ENCODE results near the gene NFATC2.

NFATC2 gene

DNA sequence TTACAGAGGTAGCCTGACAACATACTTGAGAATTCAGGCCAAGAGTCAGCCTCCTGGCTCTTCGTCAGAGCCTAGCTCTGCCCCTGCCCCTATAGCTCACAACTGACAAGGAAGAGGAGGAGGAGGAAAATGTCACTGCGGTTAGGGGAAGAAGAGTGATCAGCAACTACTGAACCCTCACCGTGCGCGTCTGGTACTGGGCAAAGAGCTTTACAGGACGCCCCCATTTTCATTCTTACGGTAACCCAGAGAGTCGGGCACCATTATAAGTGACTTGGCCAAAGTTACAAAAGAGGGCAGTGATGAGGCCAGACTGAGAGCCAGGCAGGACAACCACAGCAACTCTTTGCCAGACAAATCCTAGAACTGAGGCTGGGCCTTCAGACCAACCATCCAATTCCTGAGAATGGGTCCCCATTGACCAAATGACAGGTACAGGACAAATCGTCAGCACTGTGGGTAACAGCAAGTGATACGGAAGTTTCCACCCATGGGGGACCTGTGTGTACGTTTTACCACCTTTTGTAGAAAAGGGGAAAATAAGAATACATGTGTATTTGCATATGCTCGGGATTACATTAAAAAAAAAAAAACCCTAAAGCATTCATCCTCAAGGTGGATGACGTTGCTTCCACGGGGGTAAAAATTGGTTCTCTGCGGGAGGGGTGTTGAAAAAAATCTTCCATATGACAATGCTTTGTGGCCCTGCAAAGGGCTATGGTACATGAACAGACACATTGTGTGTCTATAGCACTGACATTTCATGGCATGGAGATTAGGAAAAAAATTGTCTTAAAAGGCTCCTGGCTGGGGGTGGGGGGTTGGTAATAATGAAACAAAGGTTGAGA is 118.0 kb downstream of the NFATC2 start:
- Histone ChIP-seq H3K27ac (ENCODE audit: low read depth, low read length) (no peak overlapping the region), H3K36me3 (ENCODE audit: control insufficient read depth in 5 of 5, insufficient read depth in 5 of 5, low read length in 5 of 5) (peaks cover 0 to 22% (median 7%) of the 10 kb centered on the region in 5 donors), H3K9ac (ENCODE audit: low read length in 5 of 5) (no peak overlapping the region)

DNA sequence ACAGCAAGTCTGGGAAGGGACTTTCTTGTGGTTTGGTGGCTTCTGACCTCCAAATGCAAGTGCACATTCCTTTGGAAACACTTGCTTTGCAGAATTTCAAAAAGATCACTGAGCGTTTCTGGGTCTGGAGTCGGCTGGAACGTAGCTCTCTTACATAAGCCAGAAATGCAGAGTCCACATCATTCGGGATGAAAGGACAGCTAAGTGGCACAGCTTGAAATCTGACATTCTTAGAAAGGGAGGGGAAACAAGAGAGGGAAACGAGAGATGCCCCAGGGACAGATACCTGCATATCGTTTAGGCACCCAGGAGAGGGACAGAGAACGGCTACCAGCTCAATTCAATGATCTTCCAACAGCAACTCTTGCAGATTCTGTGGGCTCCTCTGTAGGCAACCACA is 118.7 kb downstream of the NFATC2 start:
- H3K27ac ChIP-seq (ENCODE audit: low read depth, low read length) = no peak overlapping the region

More for the DNA sequence above, 118.0 kb downstream of the NFATC2 start:
- Histone ChIP-seq H3K4me3 (ENCODE audit: low read depth in 1 of 5, low read length in 5 of 5) (no peak overlapping the region), H3K9me3 (ENCODE audit: control insufficient read depth in 5 of 5, low read length in 5 of 5) (no peaks in the 10 kb centered on the region), H3K4me1 (ENCODE audit: control insufficient read depth in 5 of 5, insufficient read depth in 5 of 5, low read length in 5 of 5) (peaks cover 0 to 25% (median 20%) of the 10 kb centered on the region in 5 donors), H3K27me3 (ENCODE audit: control insufficient read depth in 5 of 5, insufficient read depth in 4 of 5, low read length in 5 of 5) (no peaks in the 10 kb centered on the region)

GRCh38 chr20:51423290-51423667 is 119.2 kb downstream of the NFATC2 start:
- H3K27me3 ChIP-seq (ENCODE audit: control insufficient read depth in 5 of 5, insufficient read depth in 4 of 5, low read length in 5 of 5) = no peaks in the 10 kb centered on the region
- H3K27ac ChIP-seq (ENCODE audit: low read depth, low read length) = no peak overlapping the region
- no peak overlapping the region for H3K4me3 ChIP-seq (ENCODE audit: low read depth in 1 of 5, low read length in 5 of 5)
- peaks cover 0 to 16% (median 5%) of the 10 kb centered on the region in 5 donors for H3K36me3 ChIP-seq (ENCODE audit: control insufficient read depth in 5 of 5, insufficient read depth in 5 of 5, low read length in 5 of 5)
- no peaks in the 10 kb centered on the region for H3K9me3 ChIP-seq (ENCODE audit: control insufficient read depth in 5 of 5, low read length in 5 of 5)
- H3K4me1 ChIP-seq (ENCODE audit: control insufficient read depth in 5 of 5, insufficient read depth in 5 of 5, low read length in 5 of 5) = peaks cover 0 to 16% (median 14%) of the 10 kb centered on the region in 5 donors
- no peak overlapping the region for H3K9ac ChIP-seq (ENCODE audit: low read length in 5 of 5)

More for the DNA sequence above, 118.7 kb downstream of the NFATC2 start:
- Histone ChIP-seq H3K4me1 (ENCODE audit: control insufficient read depth in 5 of 5, insufficient read depth in 5 of 5, low read length in 5 of 5) (peaks cover 0 to 21% (median 19%) of the 10 kb centered on the region in 5 donors), H3K4me3 (ENCODE audit: low read depth in 1 of 5, low read length in 5 of 5) (no peak overlapping the region), H3K36me3 (ENCODE audit: control insufficient read depth in 5 of 5, insufficient read depth in 5 of 5, low read length in 5 of 5) (peaks cover 0 to 16% (median 5%) of the 10 kb centered on the region in 5 donors), H3K27me3 (ENCODE audit: control insufficient read depth in 5 of 5, insufficient read depth in 4 of 5, low read length in 5 of 5) (no peaks in the 10 kb centered on the region), H3K9me3 (ENCODE audit: control insufficient read depth in 5 of 5, low read length in 5 of 5) (no peaks in the 10 kb centered on the region), H3K9ac (ENCODE audit: low read length in 5 of 5) (no peak overlapping the region)

DNA sequence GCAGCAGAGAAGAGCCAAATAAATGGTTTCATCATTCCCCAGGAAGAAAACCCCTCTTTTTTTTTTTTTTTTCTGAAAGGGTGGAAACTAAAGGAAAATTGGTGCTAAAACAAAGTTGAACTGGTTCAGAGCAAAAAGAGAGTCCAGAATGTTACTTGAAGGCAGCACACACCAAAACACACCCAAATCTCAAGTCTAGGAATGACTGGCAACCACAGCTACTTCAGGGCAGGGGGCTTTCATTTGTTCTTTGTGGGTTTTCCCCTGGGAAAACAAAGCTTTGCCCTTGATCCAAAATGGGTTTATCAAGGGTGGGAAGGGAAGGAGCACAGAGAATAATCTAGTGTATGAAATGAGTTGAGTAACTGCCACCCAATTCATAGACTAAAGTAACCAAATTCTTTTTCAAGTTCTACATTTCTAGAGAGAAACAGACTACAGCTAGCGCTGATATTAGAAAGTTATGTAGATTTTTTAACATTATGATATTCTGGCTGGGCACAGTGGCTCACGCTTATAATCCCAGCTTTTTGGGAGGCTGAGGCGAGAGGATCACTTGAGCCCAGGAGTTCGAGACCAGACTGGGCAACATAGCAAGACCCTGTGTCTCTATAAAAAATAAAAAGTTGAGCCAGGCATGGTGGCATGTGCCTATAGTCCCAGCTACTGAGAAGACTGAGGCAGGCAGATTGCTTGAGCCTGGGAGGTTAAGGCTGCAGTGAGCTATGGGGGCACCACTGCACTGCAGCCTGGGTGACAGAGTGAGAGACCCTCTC is 119.8 kb downstream of the NFATC2 start:
- peaks cover 0 to 16% (median 5%) of the 10 kb centered on the region in 5 donors for H3K36me3 ChIP-seq (ENCODE audit: control insufficient read depth in 5 of 5, insufficient read depth in 5 of 5, low read length in 5 of 5)
- H3K27ac ChIP-seq (ENCODE audit: low read depth, low read length) = no peak overlapping the region
- no peak overlapping the region for H3K4me3 ChIP-seq (ENCODE audit: low read depth in 1 of 5, low read length in 5 of 5)
- H3K9me3 ChIP-seq (ENCODE audit: control insufficient read depth in 5 of 5, low read length in 5 of 5) = no peaks in the 10 kb centered on the region
- H3K27me3 ChIP-seq (ENCODE audit: control insufficient read depth in 5 of 5, insufficient read depth in 4 of 5, low read length in 5 of 5) = no peaks in the 10 kb centered on the region
- H3K9ac ChIP-seq (ENCODE audit: low read length in 5 of 5) = no peak overlapping the region
- peaks cover 0 to 11% (median 9%) of the 10 kb centered on the region in 5 donors for H3K4me1 ChIP-seq (ENCODE audit: control insufficient read depth in 5 of 5, insufficient read depth in 5 of 5, low read length in 5 of 5)

DNA sequence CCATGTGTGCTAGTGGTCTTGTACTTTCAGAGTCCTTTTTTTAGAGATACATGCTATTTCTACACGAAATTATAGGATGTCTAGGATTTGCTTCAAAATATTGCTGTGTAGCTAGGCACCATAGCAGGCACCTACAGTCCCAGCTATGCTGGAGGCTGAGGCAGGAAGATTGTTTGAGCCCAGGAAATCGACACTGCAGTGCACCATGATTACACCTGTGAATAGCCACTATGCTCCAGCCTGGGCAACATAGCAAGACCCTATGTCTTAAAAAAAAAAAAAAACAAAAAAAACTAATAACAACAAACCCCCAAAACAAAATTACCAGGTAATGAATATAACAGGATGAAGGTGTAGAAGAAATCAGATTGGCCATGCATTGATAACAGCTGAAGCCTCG is 121.7 kb downstream of the NFATC2 start:
- Histone ChIP-seq H3K27ac (ENCODE audit: low read depth, low read length) (no peak overlapping the region), H3K9me3 (ENCODE audit: control insufficient read depth in 5 of 5, low read length in 5 of 5) (no peaks in the 10 kb centered on the region), H3K9ac (ENCODE audit: low read length in 5 of 5) (no peak overlapping the region), H3K4me3 (ENCODE audit: low read depth in 1 of 5, low read length in 5 of 5) (no peak overlapping the region), H3K36me3 (ENCODE audit: control insufficient read depth in 5 of 5, insufficient read depth in 5 of 5, low read length in 5 of 5) (peaks cover 0 to 12% (median 4%) of the 10 kb centered on the region in 5 donors), H3K27me3 (ENCODE audit: control insufficient read depth in 5 of 5, insufficient read depth in 4 of 5, low read length in 5 of 5) (no peaks in the 10 kb centered on the region), H3K4me1 (ENCODE audit: control insufficient read depth in 5 of 5, insufficient read depth in 5 of 5, low read length in 5 of 5) (peaks cover 2 to 21% (median 11%) of the 10 kb centered on the region in 5 donors)

DNA sequence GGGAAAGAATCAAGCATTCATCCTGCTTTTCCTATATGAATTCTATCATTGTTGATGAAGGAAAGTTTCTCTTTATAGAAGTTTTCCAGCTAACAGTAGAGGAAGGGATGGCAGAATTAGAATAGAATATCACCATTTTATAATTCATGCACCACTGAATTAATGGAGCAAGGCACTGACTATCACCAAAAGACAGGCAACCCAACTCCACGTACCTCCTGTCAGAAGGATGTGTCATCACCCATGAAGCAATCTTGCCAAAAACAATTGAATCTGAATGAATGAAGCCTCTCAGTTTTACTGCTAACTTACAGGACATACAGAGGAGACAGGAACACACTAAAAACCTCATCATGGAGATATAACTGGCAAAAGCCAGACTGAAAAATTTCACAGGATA is 122.4 kb downstream of the NFATC2 start:
- Histone ChIP-seq H3K27ac (ENCODE audit: low read depth, low read length) (no peak overlapping the region), H3K36me3 (ENCODE audit: control insufficient read depth in 5 of 5, insufficient read depth in 5 of 5, low read length in 5 of 5) (peaks cover 0 to 5% (median 0%) of the 10 kb centered on the region in 5 donors), H3K4me1 (ENCODE audit: control insufficient read depth in 5 of 5, insufficient read depth in 5 of 5, low read length in 5 of 5) (peaks cover 2 to 28% (median 11%) of the 10 kb centered on the region in 5 donors), H3K9me3 (ENCODE audit: control insufficient read depth in 5 of 5, low read length in 5 of 5) (no peaks in the 10 kb centered on the region), H3K27me3 (ENCODE audit: control insufficient read depth in 5 of 5, insufficient read depth in 4 of 5, low read length in 5 of 5) (no peaks in the 10 kb centered on the region), H3K4me3 (ENCODE audit: low read depth in 1 of 5, low read length in 5 of 5) (no peak overlapping the region), H3K9ac (ENCODE audit: low read length in 5 of 5) (no peak overlapping the region)

GRCh38 chr20:51419646-51420045 is 122.9 kb downstream of the NFATC2 start:
- Histone ChIP-seq H3K27me3 (ENCODE audit: control insufficient read depth in 5 of 5, insufficient read depth in 4 of 5, low read length in 5 of 5) (no peaks in the 10 kb centered on the region), H3K36me3 (ENCODE audit: control insufficient read depth in 5 of 5, insufficient read depth in 5 of 5, low read length in 5 of 5) (peaks cover 0 to 5% (median 0%) of the 10 kb centered on the region in 5 donors), H3K9me3 (ENCODE audit: control insufficient read depth in 5 of 5, low read length in 5 of 5) (no peaks in the 10 kb centered on the region), H3K4me1 (ENCODE audit: control insufficient read depth in 5 of 5, insufficient read depth in 5 of 5, low read length in 5 of 5) (peaks cover 2 to 30% (median 11%) of the 10 kb centered on the region in 5 donors), H3K4me3 (ENCODE audit: low read depth in 1 of 5, low read length in 5 of 5) (no peak overlapping the region), H3K27ac (ENCODE audit: low read depth, low read length) (no peak overlapping the region), H3K9ac (ENCODE audit: low read length in 5 of 5) (no peak overlapping the region)

- H3K36me3 ChIP-seq (ENCODE audit: control insufficient read depth in 5 of 5, insufficient read depth in 5 of 5, low read length in 5 of 5) = peaks cover 0 to 5% (median 0%) of the 10 kb centered on the region in 5 donors
- H3K4me3 ChIP-seq (ENCODE audit: low read depth in 1 of 5, low read length in 5 of 5) = no peak overlapping the region
- peaks cover 2 to 30% (median 9%) of the 10 kb centered on the region in 5 donors for H3K4me1 ChIP-seq (ENCODE audit: control insufficient read depth in 5 of 5, insufficient read depth in 5 of 5, low read length in 5 of 5)
- H3K27me3 ChIP-seq (ENCODE audit: control insufficient read depth in 5 of 5, insufficient read depth in 4 of 5, low read length in 5 of 5) = no peaks in the 10 kb centered on the region
- H3K27ac ChIP-seq (ENCODE audit: low read depth, low read length) = no peak overlapping the region
- H3K9me3 ChIP-seq (ENCODE audit: control insufficient read depth in 5 of 5, low read length in 5 of 5) = no peaks in the 10 kb centered on the region
- no peak overlapping the region for H3K9ac ChIP-seq (ENCODE audit: low read length in 5 of 5)
Observed at GRCh38 chr20:51419231-51419630, 123.3 kb downstream of the NFATC2 start.

GRCh38 chr20:51418137-51418529 is 124.4 kb downstream of the NFATC2 start:
- Histone ChIP-seq H3K27ac (ENCODE audit: low read depth, low read length) (no peak overlapping the region), H3K27me3 (ENCODE audit: control insufficient read depth in 5 of 5, insufficient read depth in 4 of 5, low read length in 5 of 5) (no peaks in the 10 kb centered on the region), H3K4me1 (ENCODE audit: control insufficient read depth in 5 of 5, insufficient read depth in 5 of 5, low read length in 5 of 5) (peaks cover under 1 to 30% (median 6%) of the 10 kb centered on the region in 5 donors)

More at GRCh38 chr20:51418137-51418529, 124.4 kb downstream of the NFATC2 start:
- H3K9ac ChIP-seq (ENCODE audit: low read length in 5 of 5) = no peak overlapping the region
- no peaks in the 10 kb centered on the region for H3K9me3 ChIP-seq (ENCODE audit: control insufficient read depth in 5 of 5, low read length in 5 of 5)
- no peak overlapping the region for H3K4me3 ChIP-seq (ENCODE audit: low read depth in 1 of 5, low read length in 5 of 5)
- peaks cover 0 to 5% (median 0%) of the 10 kb centered on the region in 5 donors for H3K36me3 ChIP-seq (ENCODE audit: control insufficient read depth in 5 of 5, insufficient read depth in 5 of 5, low read length in 5 of 5)
